Heart left ventricle (tissue), 16 donors: Measurements from ENCODE around the gene SEC14L5. TPM values are rescaled to one million over a fixed set of nuclear protein-coding genes. Genes with fewer than 3 reads are reported as not detected.

Source experiments
- ATAC-seq, 4 donors: fragments of 200-7000 bp; cut with Tn5 transposase; one replicate each; pipeline ENCODE4 v1.9.1; 2020 to 2022; ENCODE audit warnings: moderate library complexity in 4 of 4, mild to moderate bottlenecking in 3 of 4, moderate number of reproducible peaks in 1 of 4
- DNase-seq, 5 donors: peaks; one replicate each; pipeline ENCODE4 v3.0.0-alpha.2; 2020
- H3K27ac ChIP-seq, 12 donors: fragments of 200-600 bp; sonication (generic) in 4 of 12; one replicate each; pipeline versions ENCODE4 v1.5.0 to v1.8.0; 2016 to 2022; ENCODE audit warnings: mild to moderate bottlenecking in 2 of 12
- H3K27me3 ChIP-seq, 9 donors: fragments of 200-600 bp; sonication (generic) in 2 of 9; one replicate each; pipeline versions ENCODE4 v1.5.1 to v1.8.0; 2016 to 2022; ENCODE audit warnings: mild to moderate bottlenecking in 3 of 9
- H3K36me3 ChIP-seq, 9 donors: fragments of 200-600 bp; sonication (generic) in 2 of 9; one replicate each; pipeline versions ENCODE4 v1.5.0 to v1.8.0; 2018 to 2022; ENCODE audit warnings: mild to moderate bottlenecking in 2 of 9
- H3K4me1 ChIP-seq, 12 donors: fragments of 200-600 bp; sonication (generic) in 4 of 12; one replicate each; pipeline versions ENCODE4 v1.5.0 to v1.8.0; 2016 to 2022; ENCODE audit warnings: mild to moderate bottlenecking in 3 of 12
- H3K4me3 ChIP-seq, 12 donors: fragments of 200-600 bp; sonication (generic) in 4 of 12; one replicate each; pipeline versions ENCODE4 v1.5.0 to v1.8.0; 2017 to 2022; ENCODE audit warnings: mild to moderate bottlenecking in 9 of 12, moderate library complexity in 4 of 12
- H3K9me3 ChIP-seq, 12 donors: fragments of 200-600 bp; sonication (generic) in 4 of 12; one replicate each; pipeline versions ENCODE4 v1.5.0 to v1.8.0; 2016 to 2022; ENCODE audit warnings: mild to moderate bottlenecking in 1 of 12
- POLR2A ChIP-seq, 2 donors: fragments of 450-650 bp; IDR thresholded peaks; one replicate each; pipeline ENCODE4 v1.6.1; 2017; ENCODE audit warnings: antibody characterized with exemption in 2 of 2, mild to moderate bottlenecking in 2 of 2, moderate library complexity in 2 of 2
- WGBS, 4 donors: extraction: QIAGEN DNeasy Blood & Tissue Kit in 2 of 4; methylation state at CpG; one replicate each; pipeline versions ENCODE4 v1.1.5 to v1.1.7; 2013 to 2018; 5-methylcytosine and 5-hydroxymethylcytosine counted together
- intact Hi-C, 10 donors: fragments of 100-400 bp; cut with DNase I; formaldehyde crosslinking; loops; one replicate each; pipeline versions ENCODE4 v1.11.1 to v1.14.2; 2022
- polyA plus RNA-seq, 2 donors: library from polyadenylated mRNA; stranded (reverse); fragments of 200-250 nt; gene quantifications; one replicate each; pipeline ENCODE4 v1.2.3, GENCODE V29; 2013
- total RNA-seq, 9 donors: library from RNA; depleted of rRNA in 2 of 9; stranded (reverse); fragments of >200 nt in 2 of 9; fragmentation: NEBNext Ultra II Directional in 3 of 9; extraction: Animal tissue kit (Norgen Biotek cat#: 25700) in 3 of 9; gene quantifications; one replicate each; pipeline versions ENCODE4 v1.1.0 to v1.2.4, GENCODE V29; 2016 to 2023
- TF ChIP-seq, protein P1 (sequence below), 12 donors: fragments of 200-600 bp; sonication (generic) in 4 of 12; IDR thresholded peaks; one replicate each; pipeline versions ENCODE4 v1.5.0 to v1.8.0; 2018 to 2022; ENCODE audit warnings: antibody characterized with exemption in 12 of 12, mild to moderate bottlenecking in 5 of 12
- donor health status: ischemic (EF 13 %, LVEDD 7.1; RV severe dilation, severe dysfunction).
- donor health status: healthy with polysubstance abuse.
- donor health status: DM: no; HTN: yes; CAD: no.
- donor health status: DM: no; HTN: no; CAD: no.
- donor health status: ischemic (EF 25% LVEDD 6.9; RV normal size, moderate dysfunction).
- donor health status: ischemic (EF 25% LVEDD 5.7; RV mildly dilated, moderate dysfunction).
- donor health status: healthy.
- donor health status: DM: yes; HTN: yes; CAD: no.
- donor health status: ischemic (EF 35%, LVEDD 5.7; RV mildly dilated, moderate dysfunction).
- donor health status: nonischemic (EF 11% LVEDD 7.7; RV severe dilation, severe dysfunction).
- donor health status: DM: yes; HTN: yes; CAD: no.
- donor health status: PGD.
- donor health status: ischemic (EF 29% LVEDD 5.4; RV normal size, mild dysfunction).
- donor health status: nonischemic (EF 23%, LVEDD 6.1; RV moderate dilation, normal function).

SEC14L5 gene
- total and polyA plus RNA-seq, 11 donors = 0.11 to 25.4 (median 5.7) TPM

DNA sequence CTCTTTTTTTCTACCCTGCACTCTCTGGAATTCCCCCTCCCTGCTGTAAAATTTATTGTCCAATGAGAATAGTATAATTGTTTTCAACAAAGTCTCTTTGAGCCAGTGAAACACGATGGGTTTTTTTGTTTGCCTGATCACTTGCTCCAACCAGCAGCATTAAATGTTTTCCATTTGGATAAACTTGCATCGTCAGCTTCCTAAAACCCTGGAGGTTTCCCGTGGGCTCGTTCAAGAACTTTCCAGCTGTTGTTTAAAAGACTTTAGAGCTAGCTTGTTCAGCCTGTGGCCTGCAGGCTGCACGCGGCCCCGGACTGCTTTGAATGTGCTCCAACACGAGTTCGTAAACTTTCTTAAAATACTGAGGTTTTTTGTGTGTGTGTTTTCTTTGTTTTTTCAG is 60.7 kb downstream of the SEC14L5 start:
- 41 to 55% (median 51%) methylated on average over 9 of the region's 9 CpGs for WGBS, 4 donors
- no peak for DNase-seq
- no peaks in the 10 kb centered on the region for H3K36me3 ChIP-seq

DNA sequence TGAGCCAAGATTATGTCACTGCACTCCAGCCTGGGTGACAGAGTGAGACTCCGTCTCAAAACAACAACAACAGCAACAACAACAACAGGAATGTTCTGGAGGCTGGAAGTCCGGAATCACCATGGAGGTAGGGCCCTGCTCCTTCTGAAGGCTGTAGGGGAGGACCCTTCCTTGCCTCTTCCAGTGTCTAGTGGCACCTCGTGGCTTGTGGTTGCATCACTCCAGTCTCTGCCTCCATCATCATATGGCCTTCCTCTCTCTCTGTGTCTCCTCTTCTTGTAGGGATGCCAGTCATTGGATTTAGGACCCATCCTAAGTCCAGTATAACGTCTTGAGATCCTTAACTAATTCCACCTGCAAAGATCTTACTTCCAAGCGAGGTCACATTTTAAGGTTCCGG is 61.6 kb downstream of the SEC14L5 start:
- no peaks in the 10 kb centered on the region for H3K36me3 ChIP-seq
- intact Hi-C loops = loop anchor here in 3 of 10 donors (10.0 kb wide), 3 partner anchors 55 to 155 kb away; partner anchors contain the start of gene SEC14L5 (in 1 of the 3)
- H3K4me3 ChIP-seq = no peak overlapping the region
- H3K27me3 ChIP-seq = no peaks in the 10 kb centered on the region
- WGBS, 4 donors = 73 to 82% (median 77%) methylated on average over 6 of the region's 6 CpGs
- H3K9me3 ChIP-seq = no peaks in the 10 kb centered on the region
- no peak for TF ChIP-seq POLR2A (IDR thresholded peaks at IDR 0.05)
- TF ChIP-seq, protein P1, sequence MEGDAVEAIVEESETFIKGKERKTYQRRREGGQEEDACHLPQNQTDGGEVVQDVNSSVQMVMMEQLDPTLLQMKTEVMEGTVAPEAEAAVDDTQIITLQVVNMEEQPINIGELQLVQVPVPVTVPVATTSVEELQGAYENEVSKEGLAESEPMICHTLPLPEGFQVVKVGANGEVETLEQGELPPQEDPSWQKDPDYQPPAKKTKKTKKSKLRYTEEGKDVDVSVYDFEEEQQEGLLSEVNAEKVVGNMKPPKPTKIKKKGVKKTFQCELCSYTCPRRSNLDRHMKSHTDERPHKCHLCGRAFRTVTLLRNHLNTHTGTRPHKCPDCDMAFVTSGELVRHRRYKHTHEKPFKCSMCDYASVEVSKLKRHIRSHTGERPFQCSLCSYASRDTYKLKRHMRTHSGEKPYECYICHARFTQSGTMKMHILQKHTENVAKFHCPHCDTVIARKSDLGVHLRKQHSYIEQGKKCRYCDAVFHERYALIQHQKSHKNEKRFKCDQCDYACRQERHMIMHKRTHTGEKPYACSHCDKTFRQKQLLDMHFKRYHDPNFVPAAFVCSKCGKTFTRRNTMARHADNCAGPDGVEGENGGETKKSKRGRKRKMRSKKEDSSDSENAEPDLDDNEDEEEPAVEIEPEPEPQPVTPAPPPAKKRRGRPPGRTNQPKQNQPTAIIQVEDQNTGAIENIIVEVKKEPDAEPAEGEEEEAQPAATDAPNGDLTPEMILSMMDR (IDR thresholded peaks at IDR 0.05) = no peak
- ATAC-seq (no peak), DNase-seq (no peak)
- H3K4me1 ChIP-seq = peaks cover 0 to 5% (median 0%) of the 10 kb centered on the region in 12 donors
- H3K27ac ChIP-seq = no peak overlapping the region

More for the DNA sequence above, 60.7 kb downstream of the SEC14L5 start:
- H3K27me3 ChIP-seq = no peaks in the 10 kb centered on the region
- H3K4me3 ChIP-seq = no peak overlapping the region
- no peak overlapping the region for H3K27ac ChIP-seq
- TF ChIP-seq, protein P1 (IDR thresholded peaks at IDR 0.05) = no peak
- no peak for TF ChIP-seq POLR2A (IDR thresholded peaks at IDR 0.05)
- no peaks in the 10 kb centered on the region for H3K9me3 ChIP-seq
- peak in 1 of 4 donors; percentile 41 for ATAC-seq
- intact Hi-C loops = no loop called here
- H3K4me1 ChIP-seq = peaks cover 0 to 5% (median 0%) of the 10 kb centered on the region in 12 donors

DNA sequence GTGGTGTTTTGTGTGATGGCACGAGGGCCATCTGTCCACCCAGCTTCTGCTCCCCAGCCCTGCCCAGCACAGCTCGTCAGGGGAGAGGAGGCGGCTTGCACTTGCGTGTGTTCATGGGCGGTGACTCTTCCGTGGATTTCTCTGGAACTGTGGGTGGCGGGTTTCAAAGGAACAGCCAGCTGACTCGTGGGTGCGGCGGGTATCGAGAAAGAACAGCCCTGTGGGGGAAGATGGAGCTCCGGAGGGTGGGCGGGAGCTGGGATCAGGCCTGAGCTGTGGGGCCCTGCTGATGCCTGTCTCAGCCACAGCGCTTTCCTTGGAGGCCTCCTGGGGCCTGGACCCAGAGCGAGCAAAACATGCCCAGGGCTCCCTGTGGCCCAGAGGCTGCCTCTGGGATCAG is 62.4 kb downstream of the SEC14L5 start:
- H3K4me1 ChIP-seq = peaks cover 0 to 9% (median 0%) of the 10 kb centered on the region in 12 donors
- TF ChIP-seq POLR2A (IDR thresholded peaks at IDR 0.05) = no peak
- TF ChIP-seq, protein P1 (IDR thresholded peaks at IDR 0.05) = no peak
- H3K9me3 ChIP-seq = no peaks in the 10 kb centered on the region
- H3K27ac ChIP-seq = no peak overlapping the region
- DNase-seq = no peak
- H3K27me3 ChIP-seq = no peaks in the 10 kb centered on the region
- intact Hi-C loops = loop anchor here in 3 of 10 donors (10.0 kb wide), 3 partner anchors 56 to 156 kb away; partner anchors contain the start of gene SEC14L5 (in 1 of the 3)
- 62 to 74% (median 69%) methylated on average over 14 to 15 of the region's 15 CpGs for WGBS, 4 donors
- ATAC-seq = no peak
- H3K4me3 ChIP-seq = no peak overlapping the region
- H3K36me3 ChIP-seq = no peaks in the 10 kb centered on the region

DNA sequence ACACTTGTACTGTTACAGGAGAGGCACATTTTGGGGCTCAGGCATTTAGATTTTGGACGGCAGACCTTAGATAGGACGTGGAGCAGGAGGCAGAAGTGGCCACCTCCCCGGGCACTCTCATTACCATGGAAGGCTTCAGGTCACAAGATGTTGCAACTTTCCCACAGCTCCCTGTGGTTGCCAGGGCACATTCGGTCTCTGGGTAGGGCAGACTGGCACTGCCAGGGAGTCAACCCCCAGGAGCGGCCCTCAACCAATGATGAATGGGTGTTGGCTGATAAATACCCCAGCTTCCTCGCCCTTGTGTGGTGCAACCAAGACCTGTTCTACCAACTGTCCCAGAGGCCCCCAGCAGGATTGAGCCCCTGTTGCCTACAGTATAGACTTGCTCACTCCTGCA is 64.4 kb downstream of the SEC14L5 start:
- no peaks in the 10 kb centered on the region for H3K27me3 ChIP-seq
- intact Hi-C loops = loop anchor here in 3 of 10 donors (10.0 kb wide), 3 partner anchors 58 to 158 kb away; partner anchors contain the start of gene SEC14L5 (in 1 of the 3)

More for the DNA sequence above, 64.4 kb downstream of the SEC14L5 start:
- WGBS, 4 donors = 81 to 88% (median 86%) methylated on average over 6 of the region's 6 CpGs
- Histone ChIP-seq H3K4me3 (no peak overlapping the region), H3K9me3 (no peaks in the 10 kb centered on the region), H3K4me1 (peaks cover 0 to 9% (median 0%) of the 10 kb centered on the region in 12 donors), H3K27ac (no peak overlapping the region), H3K36me3 (peaks cover 0 to 11% (median 1%) of the 10 kb centered on the region in 9 donors)
- no peak for ATAC-seq
- no peak for DNase-seq
- TF ChIP-seq, protein P1 (IDR thresholded peaks at IDR 0.05) = no peak
- no peak for TF ChIP-seq POLR2A (IDR thresholded peaks at IDR 0.05)
